GM19467 (cell line): Measurements from ENCODE around the gene CES4A.
"Not testable (repeated sequence)": the region's sequence is repeated elsewhere in the genome, so short reads cannot be mapped to it uniquely, and the experiment has no call there.

Experiments used
- ATAC-seq: cut with Tn5 transposase; IDR thresholded peaks from one replicate; pipeline ENCODE4 v1.9.1; 2021; ENCODE audit warnings: mild to moderate bottlenecking, moderate library complexity; ENCODE audit not compliant: unreplicated experiment

CES4A gene

GRCh38 chr16:66983033-66983432 is 5.4 kb upstream of the CES4A start:
- no peak for ATAC-seq

- no peak for ATAC-seq
Observed at GRCh38 chr16:66984892-66985311, 3.5 kb upstream of the CES4A start.

- ATAC-seq: no peak
Observed at GRCh38 chr16:66986559-66986958, 1.8 kb upstream of the CES4A start.

- ATAC-seq: no peak
Observed at GRCh38 chr16:66991545-66992077, 3.2 kb downstream of the CES4A start.

GRCh38 chr16:66993558-66993957 is 5.2 kb downstream of the CES4A start:
- ATAC-seq: not testable (repeated sequence)

- ATAC-seq: no peak
Observed at GRCh38 chr16:66996324-66996982, 8.1 kb downstream of the CES4A start.

GRCh38 chr16:66996983-66997358 is 8.6 kb downstream of the CES4A start:
- ATAC-seq: no peak

GRCh38 chr16:67000384-67001351 is 12.3 kb downstream of the CES4A start:
- ATAC-seq: no peak

- ATAC-seq: no peak
Observed at GRCh38 chr16:67001726-67002125, 13.3 kb downstream of the CES4A start.

- no peak for ATAC-seq
Observed at GRCh38 chr16:67006930-67007658, 18.7 kb downstream of the CES4A start.

GRCh38 chr16:67009158-67009557 is 20.8 kb downstream of the CES4A start:
- no peak for ATAC-seq

GRCh38 chr16:67011274-67011673 is 22.9 kb downstream of the CES4A start:
- ATAC-seq: no peak

- no peak for ATAC-seq
Observed at GRCh38 chr16:67013233-67013822, 24.9 kb downstream of the CES4A start.

- no peak for ATAC-seq
Observed at GRCh38 chr16:67013823-67014633, 25.6 kb downstream of the CES4A start.

- no peak for ATAC-seq
Observed at GRCh38 chr16:67014634-67015312, 26.4 kb downstream of the CES4A start.

- no peak for ATAC-seq
Observed at GRCh38 chr16:67015313-67015731, 26.9 kb downstream of the CES4A start.

- no peak for ATAC-seq
Observed at GRCh38 chr16:67016143-67016542, 27.8 kb downstream of the CES4A start.

GRCh38 chr16:67016681-67017420 is 28.5 kb downstream of the CES4A start:
- no peak for ATAC-seq

GRCh38 chr16:67017421-67017750 is 29.0 kb downstream of the CES4A start:
- no peak for ATAC-seq
